Thoracic aorta (tissue), 2 donors: ENCODE measurements around the gene RDH5. TPM values are rescaled to one million over a fixed set of nuclear protein-coding genes. Genes with fewer than 3 reads are reported as not detected.
A peak's percentile ranks its signal among the peaks of the same experiment; 100 is the strongest.

Experiments used
- ATAC-seq: fragments of 150-250 bp; one replicate; pipeline ENCODE4 v1.8.0; 2017; ENCODE audit warnings: low read depth; ENCODE audit not compliant: insufficient number of reproducible peaks, low FRiP score
- DNase-seq: peaks from one replicate; pipeline ENCODE4 v3.0.0-alpha.2; 2020; ENCODE audit warnings: low spot score
- H3K27ac ChIP-seq, 2 donors: fragments of 200-600 bp; sonication (generic); 1 replicate in 1 of 2; 2 replicates in 1 of 2; pipeline ENCODE4 v1.5.1; 2016; ENCODE audit warnings: mild to moderate bottlenecking in 2 of 2, moderate library complexity in 2 of 2
- H3K27me3 ChIP-seq: fragments of 200-600 bp; sonication (generic); replicated peaks from 2 replicates; pipeline ENCODE4 v1.6.0; 2016; ENCODE audit warnings: mild to moderate bottlenecking; ENCODE audit not compliant: insufficient read depth
- H3K36me3 ChIP-seq: fragments of 200-600 bp; sonication (generic); one replicate; pipeline ENCODE4 v1.5.1; 2016
- H3K4me1 ChIP-seq, 2 donors: fragments of 200-600 bp; sonication (generic); 1 replicate in 1 of 2; 2 replicates in 1 of 2; pipeline versions ENCODE4 v1.5.1 to v1.6.0; 2016; ENCODE audit warnings: low read depth in 2 of 2, mild to moderate bottlenecking in 1 of 2; ENCODE audit not compliant: control insufficient read depth in 1 of 2
- H3K4me3 ChIP-seq: fragments of 200-600 bp; sonication (generic); 2 replicates; pipeline ENCODE4 v1.5.1; 2016; ENCODE audit warnings: mild to moderate bottlenecking
- H3K9me3 ChIP-seq: fragments of 200-600 bp; sonication (generic); 2 replicates; pipeline ENCODE4 v1.5.1; 2016
- CTCF ChIP-seq: fragments of 200-600 bp; sonication (generic); IDR thresholded peaks from one replicate; pipeline ENCODE4 v1.5.1; 2019; ENCODE audit warnings: antibody characterized with exemption
- total RNA-seq, 2 donors: library from RNA; depleted of rRNA; stranded (reverse); fragments of >200 nt; gene quantifications; one replicate each; pipeline versions ENCODE4 v1.1.0 to v1.2.3, GENCODE V29; 2016

Gene RDH5
- total RNA-seq, 2 donors from 2014 or later, result 24.4 to 29.5 TPM

- Histone ChIP-seq H3K4me1 (peaks cover 63 to 86% of the 10 kb centered on the region in 2 donors), H3K27ac (peak overlapping the region; percentile 90 to 92), H3K36me3 (no peaks in the 10 kb centered on the region)
These were observed 6.5 kb upstream of the RDH5 start for GRCh38 chr12:55713721-55714120.

DNA sequence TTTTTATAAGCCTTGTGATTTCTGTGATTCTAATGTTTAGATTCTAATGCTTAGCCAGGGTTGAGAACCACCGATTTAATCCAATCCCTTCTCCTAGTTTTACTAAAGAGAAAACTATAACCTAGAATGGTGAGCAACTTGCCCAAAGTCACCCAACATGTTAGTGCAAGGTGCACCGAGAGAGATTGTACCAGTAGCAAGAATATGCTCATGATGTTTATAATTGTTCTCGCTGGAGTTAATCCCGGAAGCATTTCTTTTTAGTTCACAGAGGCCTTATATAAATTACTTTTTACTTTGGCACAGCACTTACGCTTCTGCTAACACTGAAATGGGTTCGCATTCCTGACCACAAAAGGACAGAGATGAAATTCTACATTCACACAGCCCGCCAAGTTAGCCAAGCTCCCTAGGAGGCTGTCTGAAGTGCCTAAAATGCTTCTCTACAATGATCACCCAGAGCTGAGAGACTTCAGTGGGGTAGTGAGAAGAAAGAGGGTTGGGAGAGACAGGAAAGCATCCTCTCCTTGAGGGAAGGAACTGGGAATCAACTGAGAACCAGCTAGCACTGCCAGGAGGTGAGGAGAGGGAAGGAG is 4.9 kb upstream of the RDH5 start:
- peaks cover 69 to 85% of the 10 kb centered on the region in 2 donors for H3K4me1 ChIP-seq
- H3K27me3 ChIP-seq, result no peaks in the 10 kb centered on the region
- TF ChIP-seq CTCF, result no peak
- no peak for ATAC-seq
- no peaks in the 10 kb centered on the region for H3K9me3 ChIP-seq
- peak overlapping the region; percentile 78 for H3K4me3 ChIP-seq
- H3K36me3 ChIP-seq, result no peaks in the 10 kb centered on the region
- peak overlapping the region; percentile 92 to 95 for H3K27ac ChIP-seq
- no peak for DNase-seq

More at GRCh38 chr12:55713721-55714120, 6.5 kb upstream of the RDH5 start:
- Histone ChIP-seq H3K27me3 (no peaks in the 10 kb centered on the region), H3K4me3 (no peak overlapping the region), H3K9me3 (no peaks in the 10 kb centered on the region)
- no peak for ATAC-seq
- no peak for DNase-seq
- TF ChIP-seq CTCF, result no peak

DNA sequence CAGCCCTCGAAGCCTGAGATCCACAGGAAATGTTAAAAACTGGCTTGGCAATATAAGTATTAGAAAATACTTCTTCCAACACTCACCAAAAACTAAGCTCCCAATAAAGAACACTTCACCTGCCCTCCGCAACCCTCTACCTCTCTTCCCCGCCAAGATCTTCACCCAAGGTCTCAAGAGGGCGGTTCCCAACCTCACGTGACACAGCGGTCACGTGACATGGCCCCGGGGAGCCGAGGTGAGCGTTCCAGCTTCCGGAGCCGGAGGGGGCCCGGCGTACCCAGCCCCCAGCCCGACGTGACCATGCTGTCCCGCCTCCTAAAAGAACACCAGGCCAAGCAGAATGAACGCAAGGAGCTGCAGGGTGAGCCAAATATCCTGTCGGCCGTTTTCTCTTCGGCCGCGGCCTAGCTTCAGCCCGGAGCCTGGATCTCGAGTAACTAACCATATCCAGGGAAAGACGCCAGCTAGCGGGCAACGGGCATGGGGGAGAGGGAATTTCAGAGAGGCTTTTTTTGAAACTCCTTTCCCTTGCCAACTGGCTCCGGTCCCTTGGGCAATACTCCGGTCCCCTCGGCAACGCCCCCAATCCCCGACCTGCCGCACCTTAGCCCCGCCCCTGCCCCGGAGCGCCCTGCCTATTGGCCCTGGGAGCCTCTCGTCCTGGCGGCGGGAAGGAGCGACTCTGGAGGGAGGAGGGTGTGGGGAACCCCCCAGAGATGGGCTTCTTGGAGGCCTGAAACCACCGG is 4.2 kb upstream of the RDH5 start, which contains the start of gene BLOC1S1:
Gene BLOC1S1, plus strand, starts transcription at position 214 of the 749 bp plus-strand sequence. Its CDS starts 6 bp downstream, at position 220.
- Histone ChIP-seq H3K9me3 (no peaks in the 10 kb centered on the region), H3K27me3 (no peaks in the 10 kb centered on the region), H3K4me1 (peaks cover 67 to 85% of the 10 kb centered on the region in 2 donors), H3K27ac (peak within 1 kb of the TSS; percentile 92 to 95), H3K4me3 (peak within 1 kb of the TSS; percentile 78), H3K36me3 (no peaks in the 10 kb centered on the region)
- no peak for TF ChIP-seq CTCF
- peak; percentile 75 for DNase-seq
- peak; percentile 48 for ATAC-seq

GRCh38 chr12:55716582-55716957 is 3.6 kb upstream of the RDH5 start:
- ATAC-seq, result no peak
- TF ChIP-seq CTCF, result no peak
- Histone ChIP-seq H3K27ac (peak overlapping the region; percentile 92 to 95), H3K9me3 (no peaks in the 10 kb centered on the region), H3K27me3 (no peaks in the 10 kb centered on the region), H3K36me3 (no peaks in the 10 kb centered on the region), H3K4me1 (peaks cover 68 to 84% of the 10 kb centered on the region in 2 donors), H3K4me3 (peak overlapping the region; percentile 78)
- no peak for DNase-seq
